ENCODE measurements around the gene MYDGF. TPM values are rescaled to one million over a fixed set of nuclear protein-coding genes. Genes with fewer than 3 reads are reported as not detected.

The MYDGF gene
- total and polyA plus RNA-seq, 9 of the 15 experiments (the other 6 are each of a cell fraction or from before 2014, with no cell fraction given) = 4.2 to 141 (median 82.1) TPM

- TF ChIP-seq AFF4 (CRISPR knock-in tag; IDR thresholded peaks at IDR 0.05) (no peak), ZNF140 (CRISPR knock-in tag; IDR thresholded peaks at IDR 0.05) (no peak), GABPA (tag; conservative IDR thresholded peaks at IDR 0.05; ENCODE audit: low read depth) (peak; percentile 77), DNMT1 (IDR thresholded peaks at IDR 0.05) (no peak), ZNF551 (CRISPR knock-in tag; IDR thresholded peaks at IDR 0.05) (no peak), TCF15 (CRISPR knock-in tag; IDR thresholded peaks at IDR 0.05) (no peak), DPF2 (IDR thresholded peaks at IDR 0.05) (peak; percentile 82), SRSF1 (IDR thresholded peaks at IDR 0.05; ENCODE audit: low read depth, low read length) (no peak), ZKSCAN3 (CRISPR knock-in tag; IDR thresholded peaks at IDR 0.05) (no peak), MGA (IDR thresholded peaks at IDR 0.05) (no peak; the same call in 1 of the 2 replicates), HNRNPK (IDR thresholded peaks at IDR 0.05; ENCODE audit: low read depth, low read length, poor library complexity, severe bottlenecking) (no peak), NONO (IDR thresholded peaks at IDR 0.05; ENCODE audit: low read depth in 2 of 2, low read length in 1 of 2) (no peak)
These were observed 31.2 kb downstream of the MYDGF start, which contains the start of gene TNFAIP8L1 (continued) for GRCh38 chr19:4638828-4639530.

Measured in K562 (cell line).